ENCODE results near the gene KRTAP10-7. TPM values are rescaled to one million over a fixed set of nuclear protein-coding genes. Genes with fewer than 3 reads are reported as not detected.
"Not testable (repeated sequence)": the region's sequence is repeated elsewhere in the genome, so short reads cannot be mapped to it uniquely, and the experiment has no call there.

The KRTAP10-7 gene
- total RNA-seq, 1 donor from 2014 or later: not detected

GRCh38 chr21:44609193-44609592 lies 8.8 kb downstream of the KRTAP10-7 start:
- DNase-seq (ENCODE audit: low read depth): no peak
- H3K36me3 ChIP-seq (ENCODE audit: control insufficient read depth, insufficient read depth, low read length): no peaks in the 10 kb centered on the region
- TF ChIP-seq CTCF (IDR thresholded peaks at IDR 0.05; ENCODE audit: insufficient read depth, low read length, poor library complexity, severe bottlenecking): no peak
- no peak overlapping the region for H3K4me3 ChIP-seq (ENCODE audit: low read depth, low read length)
- H3K27me3 ChIP-seq (ENCODE audit: control insufficient read depth, insufficient read depth, low read length): no peaks in the 10 kb centered on the region

GRCh38 chr21:44610157-44610843 lies 9.9 kb downstream of the KRTAP10-7 start:
- H3K27me3 ChIP-seq (ENCODE audit: control insufficient read depth, insufficient read depth, low read length): not testable (repeated sequence)

GRCh38 chr21:44611551-44611950 lies 11.2 kb downstream of the KRTAP10-7 start:
- no peak for TF ChIP-seq CTCF (IDR thresholded peaks at IDR 0.05; ENCODE audit: insufficient read depth, low read length, poor library complexity, severe bottlenecking)
- Histone ChIP-seq H3K36me3 (ENCODE audit: control insufficient read depth, insufficient read depth, low read length) (no peaks in the 10 kb centered on the region), H3K27me3 (ENCODE audit: control insufficient read depth, insufficient read depth, low read length) (peaks cover 6% of the 10 kb centered on the region), H3K4me3 (ENCODE audit: low read depth, low read length) (no peak overlapping the region)
- DNase-seq (ENCODE audit: low read depth): no peak

More at GRCh38 chr21:44610157-44610843, 9.9 kb downstream of the KRTAP10-7 start:
- H3K36me3 ChIP-seq (ENCODE audit: control insufficient read depth, insufficient read depth, low read length); DNase-seq (ENCODE audit: low read depth); H3K4me3 ChIP-seq (ENCODE audit: low read depth, low read length): not testable (repeated sequence)

- DNase-seq (ENCODE audit: low read depth): no peak
- H3K4me3 ChIP-seq (ENCODE audit: low read depth, low read length): no peak within 1 kb of the TSS
- peaks cover 6% of the 10 kb centered on the region for H3K27me3 ChIP-seq (ENCODE audit: control insufficient read depth, insufficient read depth, low read length)
- no peaks in the 10 kb centered on the region for H3K36me3 ChIP-seq (ENCODE audit: control insufficient read depth, insufficient read depth, low read length)
- TF ChIP-seq CTCF (IDR thresholded peaks at IDR 0.05; ENCODE audit: insufficient read depth, low read length, poor library complexity, severe bottlenecking): no peak
Measured at GRCh38 chr21:44612029-44612486, 11.7 kb downstream of the KRTAP10-7 start, which contains the start of gene KRTAP10-8. Gene KRTAP10-8, plus strand, starts transcription at chr21:44612079. Its CDS starts 22 bp downstream, at chr21:44612101.

GRCh38 chr21:44612669-44613229 lies 12.4 kb downstream of the KRTAP10-7 start:
- no peak for TF ChIP-seq CTCF (IDR thresholded peaks at IDR 0.05; ENCODE audit: insufficient read depth, low read length, poor library complexity, severe bottlenecking)
- H3K4me3 ChIP-seq (ENCODE audit: low read depth, low read length): no peak overlapping the region
- H3K36me3 ChIP-seq (ENCODE audit: control insufficient read depth, insufficient read depth, low read length): no peaks in the 10 kb centered on the region
- H3K27me3 ChIP-seq (ENCODE audit: control insufficient read depth, insufficient read depth, low read length): peaks cover 6% of the 10 kb centered on the region
- no peak for DNase-seq (ENCODE audit: low read depth)

GRCh38 chr21:44613386-44614155 lies 13.2 kb downstream of the KRTAP10-7 start:
- H3K27me3 ChIP-seq (ENCODE audit: control insufficient read depth, insufficient read depth, low read length): peaks cover 6% of the 10 kb centered on the region
- no peak for TF ChIP-seq CTCF (IDR thresholded peaks at IDR 0.05; ENCODE audit: insufficient read depth, low read length, poor library complexity, severe bottlenecking)
- no peak for DNase-seq (ENCODE audit: low read depth)

More at GRCh38 chr21:44613386-44614155, 13.2 kb downstream of the KRTAP10-7 start:
- no peak overlapping the region for H3K4me3 ChIP-seq (ENCODE audit: low read depth, low read length)
- H3K36me3 ChIP-seq (ENCODE audit: control insufficient read depth, insufficient read depth, low read length): no peaks in the 10 kb centered on the region

All from kidney epithelial cell (primary cell).